H1 (cell line): ENCODE results near the gene TMEM223. TPM values are rescaled to one million over a fixed set of nuclear protein-coding genes. Genes with fewer than 3 reads are reported as not detected.

ENCODE experiments used
- RNF2 ChIP-seq: fragments of 200-900, 300-1000 bp; sonication (generic); IDR thresholded peaks from 2 replicates; pipeline ENCODE4 v1.7.1; 2016; ENCODE audit warnings: borderline replicate concordance, low read depth, mild to moderate bottlenecking, antibody characterized with exemption, low read length; ENCODE audit not compliant: poor library complexity, severe bottlenecking; ENCODE audit errors: missing control alignments
- polyA plus RNA-seq, 7 experiments: library from polyadenylated mRNA; depleted of rRNA in 3 of 7; stranded (reverse) in 5 of 7; unstranded in 2 of 7; fragments of >200 nt in 5 of 7; fragments of 200-250 nt in 2 of 7; gene quantifications; 1 replicate in 5 of 7; 2 replicates in 1 of 7; 4 replicates in 1 of 7; pipeline versions ENCODE4 v1.2.1 to v1.2.3, GENCODE V29; 2011 to 2013; ENCODE audit warnings: missing spikeins in 2 of 7, mixed read lengths in 2 of 7
- total RNA-seq: library from RNA; stranded (reverse); fragmentation: NEBNext Ultra II Directional; extraction: Animal tissue kit (Norgen Biotek cat#: 25700); gene quantifications from 2 replicates; pipeline ENCODE4 v1.2.1, GENCODE V29; 2021

TMEM223 gene
- total and polyA plus RNA-seq, 2 of the 8 experiments (the other 6 are each of a cell fraction or from before 2014, with no cell fraction given) = 22.9 to 64.1 TPM

DNA sequence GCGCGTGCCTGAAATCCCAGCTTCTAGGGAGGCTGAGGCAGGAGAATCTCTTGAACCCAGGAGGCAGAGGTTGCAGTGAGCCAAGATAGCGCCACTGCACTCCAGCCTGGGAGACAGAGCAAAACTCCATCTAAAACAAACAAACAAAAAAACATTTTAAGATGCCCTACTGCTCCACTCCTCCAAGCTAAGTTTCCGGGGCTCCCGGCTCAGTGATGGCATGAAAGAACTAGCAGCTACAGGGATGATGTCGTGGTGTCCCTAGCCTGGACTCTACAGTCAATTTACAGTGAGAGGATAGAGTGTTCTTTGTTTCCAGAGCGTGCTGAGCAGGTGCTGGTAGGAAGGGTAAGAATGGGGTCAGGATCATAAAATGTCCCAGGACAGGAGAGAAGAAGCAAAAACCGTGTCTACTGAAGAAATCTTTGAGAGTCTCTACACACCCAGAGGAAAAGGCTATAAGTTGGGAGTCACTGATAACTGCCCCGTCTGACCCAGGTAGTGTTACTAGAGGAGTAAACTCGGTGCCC lies 36.7 kb downstream of the TMEM223 start (continued):
- TF ChIP-seq RNF2 = no peak
